Measurements from ENCODE around the gene SEPTIN2. TPM values are rescaled to one million over a fixed set of nuclear protein-coding genes. Genes with fewer than 3 reads are reported as not detected.

Gene SEPTIN2
- total and polyA plus RNA-seq, 5 donors, result 153 to 335 (median 243) TPM

Other genes with a start within 250 kb of the SEPTIN2 start
- 10 to 100 TPM; 17.6 to 23.2 (median 20.4) TPM for gene MTERF4, start 213.6 kb upstream of the SEPTIN2 start, total RNA-seq
- 21.5 TPM for gene MTERF4, start 213.6 kb upstream of the SEPTIN2 start, polyA plus RNA-seq
- 1 to 10 TPM; 2.1 to 5.3 (median 3.4) TPM for gene PASK, start 166.5 kb upstream of the SEPTIN2 start, total RNA-seq
- gene PASK, start 166.5 kb upstream of the SEPTIN2 start, polyA plus RNA-seq, result 1.1 TPM
- gene PPP1R7, start 165.5 kb upstream of the SEPTIN2 start, total RNA-seq, result 10 to 100 TPM; 57.7 to 77.1 (median 73.1) TPM
- 112 TPM for gene PPP1R7, start 165.5 kb upstream of the SEPTIN2 start, polyA plus RNA-seq
- 1 to 10 TPM in 3 of 4 donors, under 1 TPM in 1; 0.89 to 2.1 (median 1.2) TPM for gene ANO7, start 127.2 kb upstream of the SEPTIN2 start, total RNA-seq
- gene ANO7, start 127.2 kb upstream of the SEPTIN2 start, polyA plus RNA-seq, result 1.1 TPM
- gene HDLBP, start 253 bp upstream of the SEPTIN2 start, total RNA-seq, result 100 to 1,000 TPM; 368 to 394 (median 376) TPM
- 265 TPM for gene HDLBP, start 253 bp upstream of the SEPTIN2 start, polyA plus RNA-seq
- 10 to 100 TPM; 22.6 to 28.4 (median 24.5) TPM for gene FARP2, start 40.4 kb downstream of the SEPTIN2 start, total RNA-seq
- 6.1 TPM for gene FARP2, start 40.4 kb downstream of the SEPTIN2 start, polyA plus RNA-seq
- gene STK25, start 192.7 kb downstream of the SEPTIN2 start, total RNA-seq, result 100 to 1,000 TPM in 1 of 4 donors, 10 to 100 TPM in 3; 84.7 to 112 (median 95.3) TPM
- gene STK25, start 192.7 kb downstream of the SEPTIN2 start, polyA plus RNA-seq, result 116 TPM
- gene BOK, start 242.8 kb downstream of the SEPTIN2 start, total RNA-seq, result 10 to 100 TPM in 1 of 4 donors, 1 to 10 TPM in 3; 2.8 to 15.0 (median 3.9) TPM
- 3.5 TPM for gene BOK, start 242.8 kb downstream of the SEPTIN2 start, polyA plus RNA-seq

All from right cardiac atrium (tissue), 5 donors.